HTERT RPE-1 (cell line): ENCODE data around the gene NEUROD2.

Experiments
- in situ Hi-C: fragments of 300-500 bp; cut with MboI; formaldehyde crosslinking; loops from 4 replicates; pipeline ENCODE4 v1.14.3; 2020; ENCODE audit warnings: low sequenced_read_pairs

Gene NEUROD2

GRCh38 chr17:39618956-39619785 lies 11.5 kb upstream of the NEUROD2 start:
- in situ Hi-C loops = no loop called here

- in situ Hi-C loops = no loop called here
These were observed 10.7 kb upstream of the NEUROD2 start for GRCh38 chr17:39618246-39618913.

- in situ Hi-C loops = no loop called here
These were observed 9.9 kb upstream of the NEUROD2 start for GRCh38 chr17:39617446-39618245.

- in situ Hi-C loops = no loop called here
These were observed 9.4 kb upstream of the NEUROD2 start for GRCh38 chr17:39617100-39617445.

GRCh38 chr17:39615434-39615833 lies 7.7 kb upstream of the NEUROD2 start:
- in situ Hi-C loops = no loop called here

- in situ Hi-C loops = no loop called here
These were observed 6.9 kb upstream of the NEUROD2 start for GRCh38 chr17:39614545-39615157.

- in situ Hi-C loops = no loop called here
These were observed 5.3 kb upstream of the NEUROD2 start for GRCh38 chr17:39612935-39613464.

- in situ Hi-C loops = no loop called here
These were observed 4.7 kb upstream of the NEUROD2 start for GRCh38 chr17:39612291-39612894.

- in situ Hi-C loops = no loop called here
These were observed 3.8 kb upstream of the NEUROD2 start for GRCh38 chr17:39611401-39612112.

GRCh38 chr17:39609416-39610025 lies 1.8 kb upstream of the NEUROD2 start:
- in situ Hi-C loops = no loop called here

- in situ Hi-C loops = no loop called here
These were observed 642 bp upstream of the NEUROD2 start for GRCh38 chr17:39608142-39608981.

GRCh38 chr17:39607057-39607850 lies 466 bp downstream of the NEUROD2 start:
- in situ Hi-C loops = no loop called here

- in situ Hi-C loops = no loop called here
These were observed 1.2 kb downstream of the NEUROD2 start for GRCh38 chr17:39606434-39607056.

- in situ Hi-C loops = no loop called here
These were observed 2.0 kb downstream of the NEUROD2 start for GRCh38 chr17:39605492-39606433.

GRCh38 chr17:39604911-39605491 lies 2.7 kb downstream of the NEUROD2 start:
- in situ Hi-C loops = no loop called here
